ENCODE measurements around the gene ZFAND3.

GRCh38 chr6:37809197-37809543, 10.4 kb upstream of the ZFAND3 start:
- no peak for TF ChIP-seq CTCF (IDR thresholded peaks at IDR 0.05; ENCODE audit: poor library complexity)
- no peak for TF ChIP-seq EZH2phosphoT487 (IDR thresholded peaks at IDR 0.05; ENCODE audit: low read depth, severe bottlenecking, unreplicated experiment)

All from hepatocyte (in vitro differentiated cells).